Measurements from ENCODE around the gene DISP1. TPM values are rescaled to one million over a fixed set of nuclear protein-coding genes. Genes with fewer than 3 reads are reported as not detected.

Gene DISP1
- total and polyA plus RNA-seq, 7 donors, result 1.4 to 5.8 (median 3.2) TPM

GRCh38 chr1:222861062-222861461, 46.2 kb downstream of the DISP1 start:
- Histone ChIP-seq H3K4me3 (no peak overlapping the region), H3K36me3 (ENCODE audit: insufficient read depth in 1 of 2, low read depth in 1 of 2) (no peaks in the 10 kb centered on the region), H3K27ac (no peak overlapping the region), H3K9me3 (peaks cover 10% of the 10 kb centered on the region), H3K4me1 (no peaks in the 10 kb centered on the region), H3K27me3 (ENCODE audit: insufficient read depth in 3 of 3, low read length in 2 of 3) (no peaks in the 10 kb centered on the region)
- TF ChIP-seq CTCF (IDR thresholded peaks at IDR 0.05), result no peak
- no peak for DNase-seq
- no peak for ATAC-seq
- intact Hi-C loops (cut with DNase I), result no loop called here
- 71 to 84% (median 78%) methylated on average over 3 of the region's 3 CpGs for WGBS, 3 donors

Other genes starting within 250 kb of the DISP1 start
- gene TAF1A, start 225.1 kb upstream of the DISP1 start, total RNA-seq, result 1 to 10 TPM; 1.9 to 3.2 (median 2.6) TPM
- gene TAF1A, start 225.1 kb upstream of the DISP1 start, polyA plus RNA-seq, result 1 to 10 TPM; 1.2 to 4.9 (median 4.3) TPM
- 10 to 100 TPM; 45.1 to 62.4 (median 56.1) TPM for gene MIA3, start 196.9 kb upstream of the DISP1 start, total RNA-seq
- 10 to 100 TPM; 23.3 to 41.5 (median 29.5) TPM for gene MIA3, start 196.9 kb upstream of the DISP1 start, polyA plus RNA-seq
- 10 to 100 TPM; 36.8 to 40.3 (median 38.8) TPM for gene AIDA, start 102.5 kb upstream of the DISP1 start, total RNA-seq
- gene AIDA, start 102.5 kb upstream of the DISP1 start, polyA plus RNA-seq, result 10 to 100 TPM; 17.8 to 57.9 (median 23.9) TPM
- 10 to 100 TPM; 26.2 to 37.2 (median 30.8) TPM for gene BROX, start 102.5 kb upstream of the DISP1 start, total RNA-seq
- 10 to 100 TPM; 10.1 to 29.5 (median 14.0) TPM for gene BROX, start 102.5 kb upstream of the DISP1 start, polyA plus RNA-seq
- gene FAM177B, start 77.8 kb upstream of the DISP1 start, total RNA-seq, result not detected
- under 1 TPM in 1 of 3 donors, not detected in 2; 0.08 TPM for gene FAM177B, start 77.8 kb upstream of the DISP1 start, polyA plus RNA-seq

Data from psoas muscle (tissue), 8 donors.